ENCODE measurements around the gene ATXN1. TPM values are rescaled to one million over a fixed set of nuclear protein-coding genes. Genes with fewer than 3 reads are reported as not detected.
A peak's percentile ranks its signal among the peaks of the same experiment; 100 is the strongest.

Gene ATXN1
- total and polyA plus RNA-seq, 2 of the 13 experiments (the other 11 are each of a cell fraction or from before 2014, with no cell fraction given): 20.7 to 39.5 TPM

GRCh38 chr6:16760516-16761470 is at the start of gene ATXN1 (continued):
- TF ChIP-seq LCORL (IDR thresholded peaks at IDR 0.05): 0 out of 2 replicates have a peak, but pooled peaks have one; percentile 17
- no peak for TF ChIP-seq LCORL (CRISPR knock-in tag; IDR thresholded peaks at IDR 0.05)
- no peak for TF ChIP-seq ZNF354B (CRISPR knock-in tag; IDR thresholded peaks at IDR 0.05)
- 0 out of 2 replicates have a peak, but pooled peaks have one; percentile 19 for TF ChIP-seq FOXK2 (IDR thresholded peaks at IDR 0.05)
- peak in 1 of 2 experiments; percentile 8; a peak in 1 of 4 replicates for TF ChIP-seq HMGXB4 (CRISPR knock-in tag; IDR thresholded peaks at IDR 0.05; ENCODE audit: borderline replicate concordance in 1 of 2, low read depth in 1 of 2)
- TF ChIP-seq ZNF740 (CRISPR knock-in tag; IDR thresholded peaks at IDR 0.05): peak; percentile 55
- TF ChIP-seq ZSCAN29 (CRISPR knock-in tag; conservative IDR thresholded peaks at IDR 0.05): 0 out of 2 replicates have a peak, but pooled peaks have one; percentile 4
- TF ChIP-seq GATA4 (IDR thresholded peaks at IDR 0.05; ENCODE audit: borderline replicate concordance, low read depth): no peak
- 0 out of 2 replicates have a peak, but pooled peaks have one; percentile 4 for TF ChIP-seq ZNF776 (CRISPR knock-in tag; IDR thresholded peaks at IDR 0.05)
- TF ChIP-seq ZNF766 (CRISPR knock-in tag; IDR thresholded peaks at IDR 0.05; ENCODE audit: borderline replicate concordance): peak; percentile 15; the same call in 1 of the 2 replicates
- 0 out of 2 replicates have a peak, but pooled peaks have one; percentile 4 for TF ChIP-seq ZNF761 (CRISPR knock-in tag; conservative IDR thresholded peaks at IDR 0.05)
- TF ChIP-seq CCAR2 (optimal IDR thresholded peaks at IDR 0.05; ENCODE audit: low read depth, low read length): peak; percentile 42
- TF ChIP-seq SIN3A (IDR thresholded peaks at IDR 0.05; ENCODE audit: borderline replicate concordance, low read depth, low read length): peak; percentile 59; the same call in 1 of the 2 replicates
- TF ChIP-seq POLR2G (IDR thresholded peaks at IDR 0.05; ENCODE audit: low read depth, low read length): peak; percentile 82
- 0 out of 2 replicates have a peak, but pooled peaks have one; percentile 5 for TF ChIP-seq ZBTB10 (CRISPR knock-in tag; IDR thresholded peaks at IDR 0.05; ENCODE audit: borderline replicate concordance)
- TF ChIP-seq ZBTB7A (CRISPR knock-in tag; IDR thresholded peaks at IDR 0.05): peak; percentile 82
- peak; percentile 75 to 84 for TF ChIP-seq POLR2A (IDR thresholded peaks at IDR 0.05; ENCODE audit: insufficient read depth in 1 of 2, low read depth in 2 of 2, low read length in 2 of 2)
- TF ChIP-seq KDM5A (IDR thresholded peaks at IDR 0.05; ENCODE audit: borderline replicate concordance, low read length): peak; percentile 51; the same call in 1 of the 2 replicates
- TF ChIP-seq SP4 (CRISPR knock-in tag; IDR thresholded peaks at IDR 0.05): peak; percentile 51; the same call in 1 of the 2 replicates
- TF ChIP-seq SMAD9 (CRISPR knock-in tag; IDR thresholded peaks at IDR 0.05): no peak
- TF ChIP-seq FIP1L1 (IDR thresholded peaks at IDR 0.05; ENCODE audit: borderline replicate concordance, insufficient read depth, low read depth, low read length): 0 out of 2 replicates have a peak, but pooled peaks have one; percentile 29
- peak; percentile 95 for TF ChIP-seq PCBP2 (optimal IDR thresholded peaks at IDR 0.05; ENCODE audit: low read depth, low read length, poor library complexity, severe bottlenecking)
- TF ChIP-seq ZNF263 (CRISPR knock-in tag; IDR thresholded peaks at IDR 0.05): peak; percentile 99
- no peak for TF ChIP-seq ZNF546 (CRISPR knock-in tag; conservative IDR thresholded peaks at IDR 0.05)
- TF ChIP-seq HES4 (CRISPR knock-in tag; IDR thresholded peaks at IDR 0.05; ENCODE audit: borderline replicate concordance): 0 out of 2 replicates have a peak, but pooled peaks have one; percentile 21
